Bronchial epithelial cell (primary cell): ENCODE measurements around the gene LASP1. TPM values are rescaled to one million over a fixed set of nuclear protein-coding genes. Genes with fewer than 3 reads are reported as not detected.

Experiments
- DNase-seq: peaks from one replicate; pipeline ENCODE4 v3.0.0-alpha.2; 2010; ENCODE audit warnings: low read depth
- FAIRE-seq: peaks from 2 replicates; lab custom pipeline; 2011; peaks lifted over from hg19 to GRCh38; lab: Jason Lieb, UNC
- H3K27me3 ChIP-seq: 2 replicates; pipeline ENCODE4 v1.5.1; 2011; ENCODE audit warnings: low read length; ENCODE audit not compliant: control insufficient read depth, insufficient read depth
- H3K36me3 ChIP-seq: 2 replicates; pipeline ENCODE4 v1.5.1; 2011; ENCODE audit warnings: low read length; ENCODE audit not compliant: control insufficient read depth, insufficient read depth
- H3K4me3 ChIP-seq: 2 replicates; pipeline ENCODE4 v1.5.1; 2011; ENCODE audit warnings: mild to moderate bottlenecking, low read depth, low read length, control low read depth
- total RNA-seq: library from RNA; depleted of rRNA; stranded (reverse); fragments of >200 nt; gene quantifications from 2 replicates; pipeline ENCODE4 v1.2.1, GENCODE V29; 2014
- TF ChIP-seq, protein P1 (sequence below): IDR thresholded peaks from 2 replicates; pipeline ENCODE4 v1.5.1; 2011; ENCODE audit warnings: mild to moderate bottlenecking, moderate library complexity, low read length, control low read depth, inconsistent platforms; ENCODE audit not compliant: insufficient read depth, severe bottlenecking

The LASP1 gene
- total RNA-seq, 1 donor from 2014 or later, result 21.9 TPM

DNA sequence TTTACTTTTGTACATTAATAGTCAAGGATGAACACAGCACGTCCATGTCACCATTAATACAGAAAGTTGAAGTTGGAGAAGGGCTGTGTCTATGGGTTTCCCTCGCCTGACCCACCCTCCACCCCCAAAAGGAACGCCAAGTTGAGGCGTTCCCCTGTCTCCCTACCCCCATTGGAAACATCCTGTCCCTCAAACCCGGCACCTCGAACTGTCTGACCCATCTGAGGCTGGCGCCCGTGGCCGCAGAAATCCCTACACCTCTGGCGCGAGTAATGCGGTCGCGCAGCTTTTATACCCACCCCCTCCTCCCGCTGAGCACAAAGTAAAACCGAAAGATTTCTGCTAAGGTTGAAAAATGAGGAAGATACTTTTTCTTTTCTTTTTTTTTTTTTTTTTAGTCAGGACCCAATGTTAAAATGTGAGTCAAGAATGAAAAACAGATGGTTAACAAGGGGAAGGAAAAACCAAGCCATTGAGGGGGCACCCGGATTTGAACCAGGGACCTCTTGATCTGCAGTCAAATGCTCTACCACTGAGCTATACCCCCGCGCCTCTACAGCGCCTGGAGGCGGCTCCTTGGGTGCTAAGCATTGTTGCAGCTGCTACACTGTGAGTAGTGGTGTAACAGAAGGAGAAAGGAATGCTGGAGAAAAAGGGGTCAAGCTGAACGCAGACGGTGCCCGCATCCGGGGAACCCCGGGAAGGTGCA is 887 bp upstream of the LASP1 start:
- peaks cover 7% of the 10 kb centered on the region for H3K36me3 ChIP-seq
- TF ChIP-seq, protein P1, sequence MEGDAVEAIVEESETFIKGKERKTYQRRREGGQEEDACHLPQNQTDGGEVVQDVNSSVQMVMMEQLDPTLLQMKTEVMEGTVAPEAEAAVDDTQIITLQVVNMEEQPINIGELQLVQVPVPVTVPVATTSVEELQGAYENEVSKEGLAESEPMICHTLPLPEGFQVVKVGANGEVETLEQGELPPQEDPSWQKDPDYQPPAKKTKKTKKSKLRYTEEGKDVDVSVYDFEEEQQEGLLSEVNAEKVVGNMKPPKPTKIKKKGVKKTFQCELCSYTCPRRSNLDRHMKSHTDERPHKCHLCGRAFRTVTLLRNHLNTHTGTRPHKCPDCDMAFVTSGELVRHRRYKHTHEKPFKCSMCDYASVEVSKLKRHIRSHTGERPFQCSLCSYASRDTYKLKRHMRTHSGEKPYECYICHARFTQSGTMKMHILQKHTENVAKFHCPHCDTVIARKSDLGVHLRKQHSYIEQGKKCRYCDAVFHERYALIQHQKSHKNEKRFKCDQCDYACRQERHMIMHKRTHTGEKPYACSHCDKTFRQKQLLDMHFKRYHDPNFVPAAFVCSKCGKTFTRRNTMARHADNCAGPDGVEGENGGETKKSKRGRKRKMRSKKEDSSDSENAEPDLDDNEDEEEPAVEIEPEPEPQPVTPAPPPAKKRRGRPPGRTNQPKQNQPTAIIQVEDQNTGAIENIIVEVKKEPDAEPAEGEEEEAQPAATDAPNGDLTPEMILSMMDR, result peak; percentile 40
- FAIRE-seq, result no peak
- DNase-seq, result peak; percentile 76
- peak overlapping the region; percentile 62 for H3K4me3 ChIP-seq
- no peaks in the 10 kb centered on the region for H3K27me3 ChIP-seq

DNA sequence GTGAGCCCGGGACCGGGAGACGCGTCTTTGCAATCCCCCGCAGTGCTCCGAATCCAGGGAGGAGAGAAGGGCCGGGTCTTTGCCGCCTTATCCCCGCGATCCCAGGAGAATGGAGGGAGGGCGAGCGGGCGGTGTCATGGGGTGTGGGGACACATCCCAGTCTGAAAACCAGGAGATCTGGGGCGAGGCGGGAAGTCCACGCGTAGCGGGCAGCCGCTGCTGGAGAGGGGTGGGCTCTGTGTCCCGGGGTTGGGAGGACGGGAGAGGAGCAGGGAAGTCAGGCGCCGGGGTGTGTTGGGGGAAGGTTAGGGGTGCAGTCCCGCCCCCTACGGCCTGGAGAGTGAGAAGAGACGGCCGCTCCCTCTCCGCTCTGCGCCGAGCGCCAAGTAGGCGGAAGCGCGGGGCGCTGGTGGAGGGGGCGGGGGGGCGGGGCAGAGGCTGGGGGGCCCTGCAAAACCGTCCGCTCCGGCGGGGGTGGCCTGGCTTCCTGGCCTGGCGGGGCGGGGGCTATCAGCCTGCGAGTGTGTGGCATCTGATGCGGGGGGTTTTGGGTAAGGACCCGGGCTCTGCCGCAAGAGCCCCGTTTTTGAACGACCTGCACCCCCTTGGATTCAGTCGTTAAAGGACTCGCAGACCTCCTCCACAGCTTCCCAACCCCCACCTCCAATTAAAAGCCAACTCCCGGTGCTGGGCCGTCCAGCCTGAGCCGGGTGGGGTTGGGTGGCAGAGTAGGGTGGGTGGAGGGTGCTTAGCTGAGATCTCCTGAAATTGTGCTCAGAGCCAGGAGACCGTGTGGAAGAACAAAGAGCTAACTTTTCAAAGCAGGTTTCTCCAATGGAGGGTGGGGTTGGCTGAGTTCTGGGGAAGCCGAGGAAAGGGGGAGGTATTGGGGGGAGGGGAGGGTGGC is 654 bp downstream of the LASP1 start:
- Histone ChIP-seq H3K4me3 (peak overlapping the region; percentile 62), H3K27me3 (no peaks in the 10 kb centered on the region), H3K36me3 (peaks cover 7% of the 10 kb centered on the region)
- FAIRE-seq (no peak), DNase-seq (peak; percentile 31)
- TF ChIP-seq, protein P1, result no peak

GRCh38 chr17:38871247-38872015 is 1.6 kb downstream of the LASP1 start:
- Histone ChIP-seq H3K27me3 (no peaks in the 10 kb centered on the region), H3K4me3 (peak overlapping the region; percentile 62), H3K36me3 (peaks cover 7% of the 10 kb centered on the region)
- FAIRE-seq (no peak), DNase-seq (peak; percentile 80)
- TF ChIP-seq, protein P1, result peak; percentile 20

- Histone ChIP-seq H3K36me3 (peaks cover 7% of the 10 kb centered on the region), H3K27me3 (no peaks in the 10 kb centered on the region), H3K4me3 (no peak overlapping the region)
- DNase-seq, result no peak
- TF ChIP-seq, protein P1, result no peak
- no peak for FAIRE-seq
Measured at GRCh38 chr17:38872027-38872511, 2.2 kb downstream of the LASP1 start.

DNA sequence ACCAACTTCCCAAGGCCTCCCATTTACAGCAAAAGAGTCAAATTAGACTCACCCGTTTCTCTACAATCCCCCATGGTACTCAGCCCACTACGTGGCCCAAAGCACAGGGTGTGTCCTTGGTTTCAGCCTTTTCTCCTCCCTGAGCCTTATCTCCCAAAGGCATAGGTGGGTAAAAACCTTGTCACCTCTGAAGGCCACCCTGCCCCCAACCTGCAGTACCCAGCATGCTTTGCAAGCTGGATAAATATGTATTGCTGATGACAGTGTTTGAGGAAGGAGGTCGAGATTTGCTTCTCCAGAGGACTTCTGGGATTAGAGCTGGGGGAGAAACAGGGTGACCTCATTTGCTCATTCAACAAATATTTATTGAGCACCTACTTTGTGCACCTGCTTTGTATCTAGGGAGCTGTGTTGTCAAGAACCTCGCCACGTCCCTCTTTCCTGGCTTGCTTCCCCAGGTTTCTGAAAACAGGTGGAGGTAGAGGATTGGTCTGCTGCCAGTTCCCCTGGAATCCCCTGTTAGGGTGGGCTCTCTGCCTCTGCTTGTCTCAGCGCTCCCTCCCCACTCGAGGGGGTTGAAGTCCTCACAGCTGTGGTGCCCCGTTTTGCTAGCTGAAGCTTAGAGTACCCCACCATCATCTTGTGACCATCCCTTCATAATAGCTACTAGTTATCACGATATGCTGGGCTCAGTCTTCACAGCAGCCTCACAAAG is 3.0 kb downstream of the LASP1 start:
- FAIRE-seq, result no peak
- H3K27me3 ChIP-seq, result no peaks in the 10 kb centered on the region
- TF ChIP-seq, protein P1, result no peak
- H3K36me3 ChIP-seq, result peaks cover 9% of the 10 kb centered on the region
- no peak overlapping the region for H3K4me3 ChIP-seq
- DNase-seq, result no peak
